Frontal cortex (tissue), 4 donors: ENCODE data around the gene MUC20. TPM values are rescaled to one million over a fixed set of nuclear protein-coding genes. Genes with fewer than 3 reads are reported as not detected.
"Not testable (repeated sequence)": the region's sequence is repeated elsewhere in the genome, so short reads cannot be mapped to it uniquely, and the experiment has no call there.

ENCODE experiments used
- DNase-seq, 2 donors: peaks; one replicate each; pipeline ENCODE4 v3.0.0; 2012; ENCODE audit warnings: low spot score in 2 of 2
- FAIRE-seq: peaks from 2 replicates; lab custom pipeline; 2012; peaks lifted over from hg19 to GRCh38; lab: Jason Lieb, UNC
- total RNA-seq: library from RNA; depleted of rRNA; stranded (reverse); fragments of >200 nt; gene quantifications from one replicate; pipeline ENCODE4 v1.2.3, GENCODE V29; 2014
- donor health status: control.
- donor health status: control.
- donor health status: control.

MUC20 gene
- total RNA-seq, 1 donor from 2014 or later, result 2.0 TPM

- not testable (repeated sequence) for DNase-seq, FAIRE-seq
Measured at GRCh38 chr3:195724363-195724762, 3.6 kb downstream of the MUC20 start.

- FAIRE-seq, DNase-seq: not testable (repeated sequence)
Measured at GRCh38 chr3:195725916-195726740, 5.3 kb downstream of the MUC20 start.

- DNase-seq (no peak), FAIRE-seq (no peak)
Measured at GRCh38 chr3:195727606-195728195, 6.9 kb downstream of the MUC20 start.

- FAIRE-seq, DNase-seq: not testable (repeated sequence)
Measured at GRCh38 chr3:195728789-195729188, 8.0 kb downstream of the MUC20 start.

GRCh38 chr3:195729476-195730251 is 8.9 kb downstream of the MUC20 start:
- no peak for FAIRE-seq
- DNase-seq, result no peak

GRCh38 chr3:195731356-195731905 is 10.7 kb downstream of the MUC20 start:
- FAIRE-seq (no peak), DNase-seq (no peak)

- no peak for FAIRE-seq
- no peak for DNase-seq
Measured at GRCh38 chr3:195732940-195733339, 12.2 kb downstream of the MUC20 start.

- no peak for DNase-seq
- FAIRE-seq, result no peak
Measured at GRCh38 chr3:195735036-195735695, 14.4 kb downstream of the MUC20 start.

- DNase-seq (no peak), FAIRE-seq (no peak)
Measured at GRCh38 chr3:195736866-195737490, 16.2 kb downstream of the MUC20 start.

GRCh38 chr3:195737782-195738181 is 17.0 kb downstream of the MUC20 start:
- not testable (repeated sequence) for DNase-seq, FAIRE-seq

- DNase-seq (no peak), FAIRE-seq (no peak)
Measured at GRCh38 chr3:195738274-195739044, 17.7 kb downstream of the MUC20 start.

- FAIRE-seq (no peak), DNase-seq (no peak)
Measured at GRCh38 chr3:195739561-195740111, 18.9 kb downstream of the MUC20 start.

- FAIRE-seq, result no peak
Measured at GRCh38 chr3:195744437-195744836, 23.7 kb downstream of the MUC20 start.

GRCh38 chr3:195746346-195746745 is 25.6 kb downstream of the MUC20 start:
- FAIRE-seq (no peak), DNase-seq (no peak)

More at GRCh38 chr3:195744437-195744836, 23.7 kb downstream of the MUC20 start:
- no peak for DNase-seq

- FAIRE-seq (no peak), DNase-seq (no peak)
Measured at GRCh38 chr3:195746751-195747150, 26.0 kb downstream of the MUC20 start.

- FAIRE-seq (no peak), DNase-seq (no peak)
Measured at GRCh38 chr3:195748661-195749060, 27.9 kb downstream of the MUC20 start.

- not testable (repeated sequence) for FAIRE-seq, DNase-seq
Measured at GRCh38 chr3:195749101-195749500, 28.3 kb downstream of the MUC20 start.
